22Rv1 (cell line): Measurements from ENCODE around the gene RAET1G.
"Not testable (repeated sequence)": the region's sequence is repeated elsewhere in the genome, so short reads cannot be mapped to it uniquely, and the experiment has no call there.

Source experiments
- H3K27ac ChIP-seq: fragments of 450-650 bp; 2 replicates; pipeline ENCODE4 v1.5.1; 2017
- CTCF ChIP-seq: fragments of 450-650 bp; IDR thresholded peaks from 2 replicates; pipeline ENCODE4 v1.5.1; 2017; ENCODE audit warnings: mild to moderate bottlenecking
- ZFX ChIP-seq: fragments of 450-650 bp; IDR thresholded peaks from 2 replicates; pipeline ENCODE4 v1.6.1; 2017; ENCODE audit warnings: antibody characterized with exemption, borderline replicate concordance

RAET1G gene

GRCh38 chr6:149897855-149898744 lies 24.8 kb downstream of the RAET1G start, which contains the start of gene RAET1E:
Gene RAET1E, minus strand, starts transcription at chr6:149898113. Its CDS starts 7,212 bp downstream, at chr6:149890901.
- no peak within 1 kb of the TSS for H3K27ac ChIP-seq

GRCh38 chr6:149897015-149897697 lies 25.8 kb downstream of the RAET1G start:
- no peak overlapping the region for H3K27ac ChIP-seq
- TF ChIP-seq CTCF (no peak), ZFX (no peak)

More at GRCh38 chr6:149897855-149898744, 24.8 kb downstream of the RAET1G start, which contains the start of gene RAET1E:
- TF ChIP-seq ZFX (no peak), CTCF (no peak)

- TF ChIP-seq ZFX = no peak
- no peak for TF ChIP-seq CTCF
- no peak overlapping the region for H3K27ac ChIP-seq
Observed at GRCh38 chr6:149896491-149896890, 26.4 kb downstream of the RAET1G start.

- H3K27ac ChIP-seq = no peak overlapping the region
Observed at GRCh38 chr6:149895833-149896271, 27.1 kb downstream of the RAET1G start.

GRCh38 chr6:149895048-149895590 lies 27.8 kb downstream of the RAET1G start:
- no peak overlapping the region for H3K27ac ChIP-seq

More at GRCh38 chr6:149895833-149896271, 27.1 kb downstream of the RAET1G start:
- TF ChIP-seq CTCF = no peak
- TF ChIP-seq ZFX = no peak

GRCh38 chr6:149891864-149892263 lies 31.1 kb downstream of the RAET1G start:
- H3K27ac ChIP-seq = not testable (repeated sequence)

More at GRCh38 chr6:149895048-149895590, 27.8 kb downstream of the RAET1G start:
- no peak for TF ChIP-seq ZFX
- no peak for TF ChIP-seq CTCF

GRCh38 chr6:149891259-149891658 lies 31.7 kb downstream of the RAET1G start:
- no peak overlapping the region for H3K27ac ChIP-seq
- TF ChIP-seq ZFX (no peak), CTCF (no peak)
